Stomach (tissue), 9 donors: ENCODE results near the gene VWF. TPM values are rescaled to one million over a fixed set of nuclear protein-coding genes. Genes with fewer than 3 reads are reported as not detected.
"Not testable (repeated sequence)": the region's sequence is repeated elsewhere in the genome, so short reads cannot be mapped to it uniquely, and the experiment has no call there.

Experiments
- DNase-seq, 2 donors: peaks; one replicate each; pipeline versions ENCODE4 v3.0.0 to v3.0.0-alpha.2; 2013 to 2019
- H3K27ac ChIP-seq, 5 donors: fragments of 200-600 bp in 4 of 5; sonication (generic) in 4 of 5; one replicate each; pipeline ENCODE4 v1.5.1; 2013 to 2019; ENCODE audit warnings: mild to moderate bottlenecking in 1 of 5, moderate library complexity in 1 of 5
- H3K27me3 ChIP-seq, 3 donors: fragments of 200-600 bp; sonication (generic); one replicate each; pipeline ENCODE4 v1.5.1; 2017 to 2019; ENCODE audit warnings: mixed run types in 1 of 3
- H3K36me3 ChIP-seq, 4 donors: fragments of 200-600 bp; sonication (generic); 1 replicate in 3 of 4; 2 replicates in 1 of 4; pipeline ENCODE4 v1.5.1; 2016 to 2019
- H3K4me1 ChIP-seq, 4 donors: fragments of 200-600 bp; sonication (generic); one replicate each; pipeline ENCODE4 v1.5.1; 2016 to 2019
- H3K4me3 ChIP-seq, 4 donors: fragments of 200-600 bp; sonication (generic) in 3 of 4; one replicate each; pipeline ENCODE4 v1.5.1; 2016 to 2019; ENCODE audit warnings: mild to moderate bottlenecking in 1 of 4
- H3K9me3 ChIP-seq, 4 donors: fragments of 200-600 bp; sonication (generic); one replicate each; pipeline ENCODE4 v1.5.1; 2016 to 2019
- EP300 ChIP-seq: sonication (generic); formaldehyde crosslinking; IDR thresholded peaks from one replicate; pipeline ENCODE4 v1.6.1; 2017; ENCODE audit warnings: antibody characterized with exemption
- POLR2A ChIP-seq, 4 donors: fragments of 450-650 bp; IDR thresholded peaks; one replicate each; pipeline ENCODE4 v1.6.1; 2016; ENCODE audit warnings: antibody characterized with exemption in 4 of 4, control low read depth in 2 of 4, mild to moderate bottlenecking in 1 of 4, moderate library complexity in 1 of 4
- POLR2AphosphoS5 ChIP-seq, 3 donors: sonication (generic); formaldehyde crosslinking; IDR thresholded peaks; one replicate each; pipeline ENCODE4 v1.6.1; 2016; ENCODE audit warnings: antibody characterized with exemption in 3 of 3
- WGBS, 5 donors: extraction: QIAGEN DNeasy Blood & Tissue Kit in 3 of 5; methylation state at CpG; one replicate each; pipeline versions ENCODE4 v1.1.5 to v1.1.7; 2013 to 2018; 5-methylcytosine and 5-hydroxymethylcytosine counted together
- intact Hi-C: fragments of 100-400 bp; cut with DNase I; formaldehyde crosslinking; loops from one replicate; pipeline ENCODE4 v1.15.1; 2023; ENCODE audit warnings: low total_unique reads
- polyA plus RNA-seq, 3 donors: library from polyadenylated mRNA; stranded (reverse); fragments of 200-250 nt; gene quantifications; one replicate each; pipeline ENCODE4 v1.2.3, GENCODE V29; 2013
- total RNA-seq, 5 donors: library from RNA; depleted of rRNA; stranded (reverse); fragments of >200 nt; gene quantifications; one replicate each; pipeline versions ENCODE4 v1.1.0 to v1.2.3, GENCODE V29; 2014 to 2016
- TF ChIP-seq, protein P1 (sequence below), 7 experiments: fragments of 450-650 bp in 4 of 7; fragments of 200-600 bp in 3 of 7; sonication (generic) in 3 of 7; IDR thresholded peaks; one replicate each; pipeline ENCODE4 v1.5.1; 2016 to 2019; ENCODE audit warnings: antibody characterized with exemption in 7 of 7, control low read depth in 2 of 7, mild to moderate bottlenecking in 1 of 7
- donor health status: healthy with polysubstance abuse.
- donor health status: Bipolar disorder and iron deficiency.
- donor health status: healthy.

Gene VWF
- total and polyA plus RNA-seq, 8 donors: 3.1 to 103 (median 50.2) TPM

- 50 to 57% (median 55%) methylated on average over 16 of the region's 16 CpGs for WGBS, 5 donors
- H3K4me1 ChIP-seq: peaks cover 0 to 18% (median 5%) of the 10 kb centered on the region in 4 donors
- TF ChIP-seq, protein P1, sequence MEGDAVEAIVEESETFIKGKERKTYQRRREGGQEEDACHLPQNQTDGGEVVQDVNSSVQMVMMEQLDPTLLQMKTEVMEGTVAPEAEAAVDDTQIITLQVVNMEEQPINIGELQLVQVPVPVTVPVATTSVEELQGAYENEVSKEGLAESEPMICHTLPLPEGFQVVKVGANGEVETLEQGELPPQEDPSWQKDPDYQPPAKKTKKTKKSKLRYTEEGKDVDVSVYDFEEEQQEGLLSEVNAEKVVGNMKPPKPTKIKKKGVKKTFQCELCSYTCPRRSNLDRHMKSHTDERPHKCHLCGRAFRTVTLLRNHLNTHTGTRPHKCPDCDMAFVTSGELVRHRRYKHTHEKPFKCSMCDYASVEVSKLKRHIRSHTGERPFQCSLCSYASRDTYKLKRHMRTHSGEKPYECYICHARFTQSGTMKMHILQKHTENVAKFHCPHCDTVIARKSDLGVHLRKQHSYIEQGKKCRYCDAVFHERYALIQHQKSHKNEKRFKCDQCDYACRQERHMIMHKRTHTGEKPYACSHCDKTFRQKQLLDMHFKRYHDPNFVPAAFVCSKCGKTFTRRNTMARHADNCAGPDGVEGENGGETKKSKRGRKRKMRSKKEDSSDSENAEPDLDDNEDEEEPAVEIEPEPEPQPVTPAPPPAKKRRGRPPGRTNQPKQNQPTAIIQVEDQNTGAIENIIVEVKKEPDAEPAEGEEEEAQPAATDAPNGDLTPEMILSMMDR (IDR thresholded peaks at IDR 0.05): no peak
- no peak for TF ChIP-seq POLR2AphosphoS5 (IDR thresholded peaks at IDR 0.05)
- TF ChIP-seq POLR2A (IDR thresholded peaks at IDR 0.05): no peak
- TF ChIP-seq EP300: no peak
- peak overlapping the region in 1 of 5 donors; percentile 14 for H3K27ac ChIP-seq
- peak in 1 of 2 donors; percentile 63 for DNase-seq
- no peaks in the 10 kb centered on the region for H3K27me3 ChIP-seq
- H3K36me3 ChIP-seq: no peaks in the 10 kb centered on the region
- intact Hi-C loops: no loop called here
- no peak overlapping the region for H3K4me3 ChIP-seq
- H3K9me3 ChIP-seq: no peaks in the 10 kb centered on the region
Measured at GRCh38 chr12:6161124-6161882, 36.8 kb upstream of the VWF start.

GRCh38 chr12:6160049-6160649 lies 35.7 kb upstream of the VWF start:
- H3K27me3 ChIP-seq, H3K4me3 ChIP-seq, H3K9me3 ChIP-seq, DNase-seq, H3K36me3 ChIP-seq, intact Hi-C loops, H3K27ac ChIP-seq: not testable (repeated sequence)
- peaks cover 0 to 18% (median 5%) of the 10 kb centered on the region in 4 donors for H3K4me1 ChIP-seq
- WGBS, 5 donors: 77 to 85% (median 80%) methylated on average over 19 of the region's 19 CpGs

- 84 to 91% (median 88%) methylated on average over 22 to 50 of the region's 50 CpGs for WGBS, 5 donors
- DNase-seq, H3K36me3 ChIP-seq, H3K27me3 ChIP-seq, H3K4me3 ChIP-seq, intact Hi-C loops, H3K27ac ChIP-seq, H3K9me3 ChIP-seq: not testable (repeated sequence)
- peaks cover 0 to 18% (median 5%) of the 10 kb centered on the region in 4 donors for H3K4me1 ChIP-seq
Measured at GRCh38 chr12:6159166-6160011, 34.9 kb upstream of the VWF start.

DNA sequence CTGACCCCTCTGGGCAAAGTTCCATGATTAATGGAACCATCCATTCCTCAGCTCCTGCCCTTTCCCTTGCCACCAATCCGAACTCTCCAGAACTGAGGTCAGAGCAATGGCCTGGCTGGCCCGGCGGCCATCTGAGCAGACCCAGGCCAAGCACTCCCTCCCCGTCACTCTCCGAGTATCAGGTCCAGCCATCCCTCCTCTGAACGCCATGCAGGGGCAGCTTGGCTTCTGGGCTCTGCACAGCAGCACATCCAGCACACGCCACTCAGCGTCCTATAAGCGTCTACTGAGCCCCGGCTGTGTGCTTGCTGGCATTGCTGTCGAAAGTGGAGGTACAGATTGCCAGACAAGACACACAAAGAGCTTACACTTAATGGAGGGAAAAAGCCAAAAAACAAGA lies 34.3 kb upstream of the VWF start:
- Histone ChIP-seq H3K27me3 (no peaks in the 10 kb centered on the region), H3K4me1 (peaks cover 0 to 18% (median 5%) of the 10 kb centered on the region in 4 donors), H3K36me3 (no peaks in the 10 kb centered on the region), H3K9me3 (no peaks in the 10 kb centered on the region), H3K4me3 (no peak overlapping the region), H3K27ac (no peak overlapping the region)
- TF ChIP-seq POLR2A (IDR thresholded peaks at IDR 0.05) (no peak), EP300 (no peak)
- no peak for DNase-seq
- intact Hi-C loops: no loop called here
- WGBS, 5 donors: 85 to 92% (median 86%) methylated on average over 11 of the region's 11 CpGs

GRCh38 chr12:6158255-6158654 lies 33.8 kb upstream of the VWF start:
- Histone ChIP-seq H3K9me3 (no peaks in the 10 kb centered on the region), H3K27me3 (no peaks in the 10 kb centered on the region), H3K27ac (no peak overlapping the region), H3K36me3 (no peaks in the 10 kb centered on the region), H3K4me3 (no peak overlapping the region), H3K4me1 (peaks cover 0 to 18% (median 5%) of the 10 kb centered on the region in 4 donors)
- TF ChIP-seq POLR2A (IDR thresholded peaks at IDR 0.05) (no peak), EP300 (no peak)
- 15 to 38% (median 29%) methylated on average over 4 of the region's 4 CpGs for whole genome bisulfite sequencing, 5 donors
- peak in 1 of 2 donors; percentile 54 for DNase-seq
- intact Hi-C loops: no loop called here

DNA sequence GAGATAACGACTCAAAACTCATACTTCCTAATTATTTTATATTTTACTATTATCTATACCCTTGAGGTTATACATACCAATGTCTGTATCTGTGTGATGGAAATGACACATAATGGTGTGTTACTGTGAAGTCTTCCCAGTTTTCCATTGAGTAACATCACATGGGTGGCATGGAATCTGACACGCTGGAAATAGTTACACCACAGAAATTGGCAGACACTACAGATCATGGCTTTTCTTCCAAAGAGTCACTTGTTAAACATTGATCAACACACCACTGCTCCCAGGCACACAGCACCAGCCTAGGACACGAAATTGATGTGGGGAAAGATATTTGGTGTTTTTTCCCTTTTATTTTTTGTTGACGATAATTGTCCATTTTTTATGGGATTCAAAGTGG lies 33.0 kb upstream of the VWF start:
- H3K27ac ChIP-seq: no peak overlapping the region
- WGBS, 5 donors: 91 to 95% (median 92%) methylated on average over 4 of the region's 4 CpGs
- intact Hi-C loops: no loop called here
- H3K4me1 ChIP-seq: peaks cover 0 to 18% (median 5%) of the 10 kb centered on the region in 4 donors
- H3K27me3 ChIP-seq: no peaks in the 10 kb centered on the region
- H3K9me3 ChIP-seq: no peaks in the 10 kb centered on the region
- no peak overlapping the region for H3K4me3 ChIP-seq
- no peak for DNase-seq
- TF ChIP-seq, protein P1 (IDR thresholded peaks at IDR 0.05): no peak
- TF ChIP-seq POLR2AphosphoS5 (IDR thresholded peaks at IDR 0.05) (no peak), POLR2A (IDR thresholded peaks at IDR 0.05) (no peak), EP300 (no peak)
- H3K36me3 ChIP-seq: no peaks in the 10 kb centered on the region
